NCI-H187 (cell line): ENCODE measurements around the gene S100G.
"Not testable (repeated sequence)": the region's sequence is repeated elsewhere in the genome, so short reads cannot be mapped to it uniquely, and the experiment has no call there.

Source experiments
- DNase-seq, 2 experiments: peaks; one replicate each; lab custom pipeline; 2025; lab: John Stamatoyannopoulos, UW

S100G gene

GRCh38 chrX:16649858-16650257, at the start of gene S100G:
Gene S100G (plus strand): TSS chrX:16650158. CDS start chrX:16651007, 849 bp downstream.
- no peak for DNase-seq

- no peak for DNase-seq
These were observed 48.1 kb upstream of the S100G start for GRCh38 chrX:16601885-16602284.

GRCh38 chrX:16603235-16603634, 46.7 kb upstream of the S100G start:
- DNase-seq, result not testable (repeated sequence)

GRCh38 chrX:16603822-16604221, 46.1 kb upstream of the S100G start:
- no peak for DNase-seq

GRCh38 chrX:16604337-16604736, 45.6 kb upstream of the S100G start:
- no peak for DNase-seq

- no peak for DNase-seq
These were observed 43.7 kb upstream of the S100G start for GRCh38 chrX:16606142-16606720.

- no peak for DNase-seq
These were observed 39.8 kb upstream of the S100G start for GRCh38 chrX:16610121-16610621.

- DNase-seq, result not testable (repeated sequence)
These were observed 39.3 kb upstream of the S100G start for GRCh38 chrX:16610654-16611053.

- DNase-seq, result no peak
These were observed 37.6 kb upstream of the S100G start for GRCh38 chrX:16612257-16612897.

GRCh38 chrX:16617382-16617781, 32.6 kb upstream of the S100G start:
- no peak for DNase-seq

GRCh38 chrX:16618422-16618821, 31.5 kb upstream of the S100G start:
- no peak for DNase-seq

- DNase-seq, result no peak
These were observed 30.9 kb upstream of the S100G start for GRCh38 chrX:16619024-16619423.

GRCh38 chrX:16628511-16628910, 21.4 kb upstream of the S100G start:
- not testable (repeated sequence) for DNase-seq

- no peak for DNase-seq
These were observed 20.9 kb upstream of the S100G start for GRCh38 chrX:16628946-16629595.

GRCh38 chrX:16629909-16630308, 20.0 kb upstream of the S100G start:
- DNase-seq, result no peak

- no peak for DNase-seq
These were observed 16.2 kb upstream of the S100G start for GRCh38 chrX:16633754-16634153.

GRCh38 chrX:16635040-16635439, 14.9 kb upstream of the S100G start:
- no peak for DNase-seq

GRCh38 chrX:16635596-16635995, 14.4 kb upstream of the S100G start:
- DNase-seq, result no peak

- no peak for DNase-seq
These were observed 11.4 kb upstream of the S100G start for GRCh38 chrX:16638533-16638932.

- no peak for DNase-seq
These were observed 10.0 kb upstream of the S100G start for GRCh38 chrX:16639966-16640365.

GRCh38 chrX:16640823-16641222, 9.1 kb upstream of the S100G start:
- no peak for DNase-seq

- no peak for DNase-seq
These were observed 6.8 kb upstream of the S100G start for GRCh38 chrX:16643176-16643575.
